GM19328 (cell line): Measurements from ENCODE around the gene RBM25.

Experiments used
- ATAC-seq: cut with Tn5 transposase; IDR thresholded peaks from one replicate; pipeline ENCODE4 v1.9.1; 2021; ENCODE audit warnings: mild to moderate bottlenecking, moderate library complexity; ENCODE audit not compliant: unreplicated experiment

The RBM25 gene

GRCh38 chr14:73102806-73103497 is 44.6 kb downstream of the RBM25 start:
- ATAC-seq: no peak

- ATAC-seq: no peak
These were observed 46.7 kb downstream of the RBM25 start for GRCh38 chr14:73105050-73105449.

- ATAC-seq: no peak
These were observed 47.4 kb downstream of the RBM25 start for GRCh38 chr14:73105727-73106126.

- ATAC-seq: no peak
These were observed 57.8 kb downstream of the RBM25 start for GRCh38 chr14:73116079-73116665.

DNA sequence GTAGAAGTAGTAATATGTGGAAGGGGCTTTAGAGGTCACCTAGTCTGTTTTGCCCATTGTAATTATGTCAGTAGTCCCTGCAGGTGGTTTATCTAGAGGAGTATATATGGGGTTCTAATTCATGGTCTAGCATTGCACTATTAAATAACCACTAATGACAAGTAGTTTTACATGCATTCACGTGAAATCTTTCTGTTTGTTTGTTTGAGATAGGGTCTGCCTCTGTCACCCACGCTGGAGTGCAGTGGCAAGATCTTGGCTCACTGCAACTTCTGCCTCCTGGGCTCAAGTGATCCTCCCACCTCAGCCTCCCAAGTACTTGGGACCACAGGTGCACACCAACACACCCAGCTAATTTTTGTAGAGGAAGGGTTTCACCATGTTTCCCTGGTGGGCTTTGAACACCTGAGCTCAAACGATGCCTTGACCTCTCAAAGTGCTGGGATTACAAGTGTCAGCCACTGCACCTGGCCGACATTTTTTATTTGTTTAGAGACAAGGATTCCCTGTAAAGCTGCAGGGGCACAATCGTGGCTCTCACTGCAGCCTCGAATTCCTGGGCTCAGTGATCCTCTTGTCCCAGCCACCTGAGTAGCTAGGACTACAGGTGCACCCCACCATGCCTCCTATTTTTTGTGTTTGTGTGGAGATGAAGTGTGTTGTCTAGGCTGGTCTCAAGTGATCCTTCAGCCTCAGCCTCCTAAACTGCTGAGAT is 66.0 kb downstream of the RBM25 start:
- no peak for ATAC-seq

GRCh38 chr14:73125169-73125588 is 66.8 kb downstream of the RBM25 start:
- no peak for ATAC-seq

- ATAC-seq: no peak
These were observed 67.4 kb downstream of the RBM25 start for GRCh38 chr14:73125746-73126145.

DNA sequence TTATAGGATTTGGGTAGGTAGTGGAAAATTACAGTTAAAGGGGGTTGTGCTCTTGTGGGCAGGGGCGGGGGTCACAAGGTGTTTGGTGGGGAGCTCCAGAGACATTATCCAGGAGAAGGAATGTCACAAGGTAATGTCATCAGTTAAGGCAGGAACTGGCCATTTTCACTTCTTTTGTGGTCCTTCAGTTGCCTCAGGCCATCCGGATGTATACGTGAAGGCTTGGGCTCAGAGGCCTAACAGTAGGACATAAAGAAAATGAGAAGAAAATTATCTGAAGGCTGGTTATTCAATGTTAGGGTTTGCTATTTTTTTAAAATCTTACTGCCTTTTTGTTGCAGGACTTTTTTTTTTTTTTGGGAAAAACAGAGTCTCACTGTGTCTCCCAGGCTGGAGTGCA is 75.5 kb downstream of the RBM25 start:
- ATAC-seq: no peak

GRCh38 chr14:73136085-73136386 is 77.7 kb downstream of the RBM25 start:
- ATAC-seq: no peak

GRCh38 chr14:73136387-73137225 is 78.3 kb downstream of the RBM25 start, which contains the start of gene PSEN1:
TSS of gene PSEN1 (plus strand) at chr14:73136507. CDS start at chr14:73148020, 11,513 bp downstream.
- ATAC-seq: peak; percentile 84

- no peak for ATAC-seq
These were observed 82.5 kb downstream of the RBM25 start for GRCh38 chr14:73140811-73141323.

GRCh38 chr14:73142216-73142615 is 83.9 kb downstream of the RBM25 start:
- ATAC-seq: no peak

- no peak for ATAC-seq
These were observed 84.7 kb downstream of the RBM25 start for GRCh38 chr14:73143003-73143402.

GRCh38 chr14:73143617-73144016 is 85.3 kb downstream of the RBM25 start:
- ATAC-seq: no peak

DNA sequence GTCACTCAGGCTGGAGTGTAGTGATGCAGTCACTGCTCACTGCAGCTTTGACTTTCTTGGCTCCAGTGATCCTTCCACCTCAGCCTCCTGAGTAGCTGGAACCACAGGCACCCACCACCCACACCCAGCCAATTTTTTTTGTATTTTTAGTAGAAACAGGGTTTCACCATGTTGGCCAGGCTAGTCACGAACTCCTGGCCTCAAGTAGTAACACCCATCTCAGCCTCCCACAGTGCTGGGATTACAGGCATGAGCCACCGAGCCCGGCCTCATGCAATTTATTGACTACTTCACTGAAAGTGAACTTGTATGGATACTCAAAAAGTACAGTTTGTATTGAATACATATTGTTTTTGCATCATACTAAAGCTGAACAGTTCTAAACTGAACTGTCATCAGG is 87.0 kb downstream of the RBM25 start:
- ATAC-seq: no peak

DNA sequence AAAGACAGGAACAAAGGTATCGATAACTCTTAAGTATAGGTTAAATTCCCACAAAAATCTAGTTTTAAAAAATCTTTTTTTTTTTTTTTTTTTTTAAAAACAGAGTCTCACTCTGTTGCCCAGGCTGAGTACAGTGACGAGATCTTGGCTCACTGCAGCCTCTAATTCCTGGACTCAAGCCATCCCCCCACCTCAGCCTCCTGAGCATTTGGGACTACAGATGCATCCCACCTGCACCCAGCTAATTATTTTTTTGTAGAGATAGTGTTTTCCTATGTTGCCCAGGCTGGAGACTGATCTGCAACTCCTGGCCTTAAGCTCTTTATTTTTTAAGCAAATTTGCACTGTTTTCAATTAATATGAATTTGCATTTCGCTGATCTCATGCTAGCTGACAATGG is 87.8 kb downstream of the RBM25 start:
- ATAC-seq: no peak

GRCh38 chr14:73149753-73150152 is 91.4 kb downstream of the RBM25 start:
- ATAC-seq: no peak

GRCh38 chr14:73153272-73153671 is 94.9 kb downstream of the RBM25 start:
- no peak for ATAC-seq

DNA sequence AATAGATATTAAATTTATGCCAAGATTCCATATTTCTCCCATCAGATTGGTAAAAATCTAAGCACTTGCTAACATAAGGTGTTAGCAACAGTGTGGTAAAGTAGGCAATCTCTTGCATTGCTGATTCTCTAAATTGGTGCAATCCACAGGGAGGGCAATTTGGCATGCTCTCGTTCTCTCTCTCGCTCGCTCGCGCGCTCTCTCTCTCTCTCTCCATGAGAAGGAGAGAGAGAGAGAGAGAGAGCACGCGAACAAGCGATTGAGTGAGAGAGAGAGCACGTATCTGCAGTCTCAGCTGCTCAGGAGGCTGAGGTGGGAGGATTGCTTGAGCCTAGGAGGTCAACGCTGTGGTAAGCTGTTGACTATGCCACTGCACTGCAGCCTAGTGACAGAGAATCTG is 103.9 kb downstream of the RBM25 start:
- ATAC-seq: no peak

- no peak for ATAC-seq
These were observed 108.1 kb downstream of the RBM25 start for GRCh38 chr14:73166399-73166798.

- no peak for ATAC-seq
These were observed 109.4 kb downstream of the RBM25 start for GRCh38 chr14:73167727-73168126.
